ENCODE results near the gene ACKR1.

Gene ACKR1

GRCh38 chr1:159223004-159223403, 18.3 kb downstream of the ACKR1 start:
- no peak for DNase-seq

- DNase-seq: no peak
Measured at GRCh38 chr1:159228554-159228953, 23.9 kb downstream of the ACKR1 start.

DNA sequence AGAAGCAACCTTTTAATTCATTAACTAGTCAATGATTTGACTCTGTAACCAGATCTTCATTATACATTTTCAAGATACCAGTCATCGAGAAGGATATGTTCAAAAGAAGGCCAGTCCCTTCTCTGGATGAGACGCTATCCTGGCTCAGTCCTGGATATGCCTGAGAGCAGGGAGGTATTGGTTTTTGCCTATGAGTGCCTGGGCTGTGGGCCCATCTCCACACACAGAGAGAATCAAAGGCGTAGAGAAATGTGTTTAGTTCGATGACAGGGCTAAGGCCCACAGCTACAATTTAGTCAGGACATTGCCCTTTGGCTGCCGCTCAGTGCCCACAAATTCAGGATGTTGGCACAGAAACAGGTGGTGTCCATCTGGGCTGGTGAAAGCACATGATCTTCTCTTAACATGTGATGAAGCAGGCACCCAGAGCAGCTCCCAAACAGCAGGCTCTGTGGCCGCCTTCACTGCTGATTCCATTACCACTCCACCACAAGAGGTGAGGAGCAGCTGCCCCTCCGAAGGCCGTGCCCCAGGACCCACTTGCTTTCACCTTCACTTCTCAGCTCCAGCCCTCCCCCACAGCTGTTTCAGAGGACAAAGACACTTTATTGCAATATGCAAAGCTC, 24.7 kb downstream of the ACKR1 start:
- DNase-seq: no peak

- no peak for DNase-seq
Measured at GRCh38 chr1:159229896-159230295, 25.2 kb downstream of the ACKR1 start.

DNA sequence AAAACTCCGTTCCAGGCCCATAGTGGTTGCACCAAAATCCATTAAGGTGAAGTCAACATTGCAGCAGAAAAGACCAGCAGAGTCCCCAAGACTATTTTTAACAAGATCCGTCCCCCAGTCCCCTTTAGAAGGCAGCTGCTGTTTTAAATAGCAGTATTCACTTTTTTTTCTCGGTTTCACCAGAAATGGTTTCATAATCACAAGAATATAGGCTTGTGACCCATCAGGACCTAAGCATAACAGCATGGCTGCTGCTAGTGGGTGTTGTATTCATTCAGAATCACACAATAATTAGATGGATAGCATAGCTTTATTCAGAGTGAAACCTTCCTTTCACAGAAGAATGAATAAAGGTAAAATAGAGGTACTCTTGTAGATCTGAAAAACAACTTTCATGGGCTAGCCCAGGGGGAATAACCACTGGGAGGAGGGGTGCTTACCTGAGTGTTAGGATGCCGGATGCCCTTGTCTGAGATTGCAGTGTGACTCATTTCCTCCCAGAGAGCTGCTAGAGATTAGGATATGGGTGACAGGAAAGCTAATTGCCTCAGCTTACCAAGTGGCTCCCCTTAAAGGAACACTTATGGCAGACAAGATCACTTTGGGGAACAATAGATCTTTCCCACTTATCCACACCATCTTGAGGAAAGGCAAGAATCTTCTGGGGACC, 35.0 kb downstream of the ACKR1 start:
- no peak for DNase-seq

- DNase-seq: no peak
Measured at GRCh38 chr1:159247266-159247665, 42.6 kb downstream of the ACKR1 start.

DNA sequence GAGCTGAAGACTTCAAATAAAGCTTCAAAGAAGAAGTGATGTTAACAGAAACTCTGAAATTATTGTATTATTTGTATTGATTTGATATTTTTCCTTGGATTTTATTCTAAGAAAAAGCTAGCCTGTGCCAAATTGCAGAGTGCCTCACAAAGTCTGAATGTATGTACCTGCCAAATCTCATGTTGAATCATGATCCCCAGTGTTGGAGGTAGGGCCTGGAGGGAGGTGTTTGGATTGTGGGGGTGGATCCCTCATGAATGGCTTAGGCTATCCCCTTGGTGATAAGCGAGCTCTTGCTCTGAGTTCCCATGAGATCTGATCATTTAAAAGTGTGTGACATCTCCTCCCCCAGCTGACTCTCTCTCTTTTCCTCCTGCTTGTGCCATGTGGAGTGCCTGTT, 43.6 kb downstream of the ACKR1 start:
- DNase-seq: no peak

GRCh38 chr1:159250638-159251216, 46.1 kb downstream of the ACKR1 start:
- DNase-seq: no peak
